Lower leg skin (tissue), 3 donors: ENCODE data around the gene GALNT18.

Experiments
- CTCF ChIP-seq, 3 donors: fragments of 450-650 bp; IDR thresholded peaks; one replicate each; pipeline ENCODE4 v1.5.1; 2016; ENCODE audit warnings: antibody characterized with exemption in 3 of 3, mild to moderate bottlenecking in 3 of 3, moderate library complexity in 2 of 3
- POLR2A ChIP-seq, 2 donors: fragments of 450-650 bp; IDR thresholded peaks; one replicate each; pipeline ENCODE4 v1.6.1; 2016 to 2017; ENCODE audit warnings: antibody characterized with exemption in 2 of 2, mild to moderate bottlenecking in 1 of 2, moderate library complexity in 1 of 2

DNA sequence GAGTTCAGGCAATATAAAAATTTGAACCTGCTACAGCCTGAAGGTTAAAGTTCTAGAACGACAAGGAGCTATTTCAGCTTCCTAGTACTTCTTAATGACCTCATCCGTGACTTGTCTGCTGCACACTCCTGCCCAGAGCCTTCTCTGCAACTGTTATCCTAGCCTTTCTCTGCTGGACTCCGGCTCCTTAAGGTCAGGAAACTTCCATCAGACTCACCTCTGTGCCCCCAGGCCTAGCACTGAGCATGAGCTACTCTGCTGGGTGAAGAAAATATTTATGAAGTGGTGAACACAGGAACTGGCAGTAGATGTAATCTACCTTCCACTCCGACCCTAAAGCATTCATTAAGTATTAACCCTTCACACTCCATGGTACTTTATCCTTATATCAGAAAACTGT, 287.2 kb downstream of the GALNT18 start:
- no peak for TF ChIP-seq CTCF (IDR thresholded peaks at IDR 0.05)
- no peak for TF ChIP-seq POLR2A (IDR thresholded peaks at IDR 0.05)
